Measurements from ENCODE around the gene CAPZA3.
"Not testable (repeated sequence)": the region's sequence is repeated elsewhere in the genome, so short reads cannot be mapped to it uniquely, and the experiment has no call there.

CAPZA3 gene, protein sequence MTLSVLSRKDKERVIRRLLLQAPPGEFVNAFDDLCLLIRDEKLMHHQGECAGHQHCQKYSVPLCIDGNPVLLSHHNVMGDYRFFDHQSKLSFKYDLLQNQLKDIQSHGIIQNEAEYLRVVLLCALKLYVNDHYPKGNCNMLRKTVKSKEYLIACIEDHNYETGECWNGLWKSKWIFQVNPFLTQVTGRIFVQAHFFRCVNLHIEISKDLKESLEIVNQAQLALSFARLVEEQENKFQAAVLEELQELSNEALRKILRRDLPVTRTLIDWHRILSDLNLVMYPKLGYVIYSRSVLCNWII

DNA sequence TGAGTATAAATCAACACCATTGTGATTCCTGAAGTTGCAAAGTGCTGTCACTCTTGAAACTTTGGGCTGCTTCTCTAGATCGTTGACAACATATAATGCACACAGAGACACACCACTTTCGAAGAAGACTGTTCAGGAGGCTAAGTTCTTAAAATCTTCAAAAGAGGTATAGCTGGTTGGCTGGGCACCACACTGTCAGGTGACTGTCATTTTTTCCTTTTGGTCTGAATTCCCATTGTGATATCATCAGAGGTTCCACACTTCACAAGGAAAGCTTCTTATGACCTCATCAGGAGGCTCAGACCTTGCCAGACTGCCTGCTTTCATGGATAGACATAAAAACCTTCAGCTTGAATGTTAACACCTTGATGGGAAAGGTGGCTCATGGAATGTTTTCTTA, at the start of gene CAPZA3, which contains the start of gene PLCZ1:
Gene CAPZA3, plus strand, starts transcription at position 301 of the 400 bp plus-strand sequence. CDS start 150 bp downstream, outside the sequence.
Gene PLCZ1, minus strand, starts transcription at position 194 of the 400 bp plus-strand sequence. CDS start 641 bp downstream, outside the sequence.
- no peak within 1 kb of the TSS for H3K4me3 ChIP-seq (ENCODE audit: low read depth, low read length)
- TF ChIP-seq, protein P1, sequence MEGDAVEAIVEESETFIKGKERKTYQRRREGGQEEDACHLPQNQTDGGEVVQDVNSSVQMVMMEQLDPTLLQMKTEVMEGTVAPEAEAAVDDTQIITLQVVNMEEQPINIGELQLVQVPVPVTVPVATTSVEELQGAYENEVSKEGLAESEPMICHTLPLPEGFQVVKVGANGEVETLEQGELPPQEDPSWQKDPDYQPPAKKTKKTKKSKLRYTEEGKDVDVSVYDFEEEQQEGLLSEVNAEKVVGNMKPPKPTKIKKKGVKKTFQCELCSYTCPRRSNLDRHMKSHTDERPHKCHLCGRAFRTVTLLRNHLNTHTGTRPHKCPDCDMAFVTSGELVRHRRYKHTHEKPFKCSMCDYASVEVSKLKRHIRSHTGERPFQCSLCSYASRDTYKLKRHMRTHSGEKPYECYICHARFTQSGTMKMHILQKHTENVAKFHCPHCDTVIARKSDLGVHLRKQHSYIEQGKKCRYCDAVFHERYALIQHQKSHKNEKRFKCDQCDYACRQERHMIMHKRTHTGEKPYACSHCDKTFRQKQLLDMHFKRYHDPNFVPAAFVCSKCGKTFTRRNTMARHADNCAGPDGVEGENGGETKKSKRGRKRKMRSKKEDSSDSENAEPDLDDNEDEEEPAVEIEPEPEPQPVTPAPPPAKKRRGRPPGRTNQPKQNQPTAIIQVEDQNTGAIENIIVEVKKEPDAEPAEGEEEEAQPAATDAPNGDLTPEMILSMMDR (IDR thresholded peaks at IDR 0.05; ENCODE audit: borderline replicate concordance, insufficient read depth, low read depth, low read length): no peak

DNA sequence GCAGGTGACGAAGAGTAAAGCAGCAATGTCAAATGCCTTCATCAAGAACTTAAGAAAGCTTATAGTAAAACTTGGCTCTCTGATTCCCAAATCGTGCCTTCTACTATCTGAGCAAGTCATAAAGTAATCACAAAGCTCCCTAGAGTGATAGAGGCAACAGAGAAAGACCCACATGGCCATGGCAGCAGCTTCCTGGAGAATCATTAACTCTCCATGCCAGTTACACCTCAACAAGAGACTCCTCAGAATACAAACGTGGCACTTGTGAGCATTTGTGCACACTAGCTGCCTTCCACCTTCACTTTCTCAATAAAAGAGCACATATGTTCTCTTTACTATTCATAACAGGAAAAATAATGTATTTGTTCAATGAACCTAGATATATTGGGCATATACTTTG, 48.1 kb upstream of the CAPZA3 start:
- H3K4me3 ChIP-seq (ENCODE audit: low read depth, low read length): no peak overlapping the region
- TF ChIP-seq, protein P1 (IDR thresholded peaks at IDR 0.05; ENCODE audit: borderline replicate concordance, insufficient read depth, low read depth, low read length): no peak

DNA sequence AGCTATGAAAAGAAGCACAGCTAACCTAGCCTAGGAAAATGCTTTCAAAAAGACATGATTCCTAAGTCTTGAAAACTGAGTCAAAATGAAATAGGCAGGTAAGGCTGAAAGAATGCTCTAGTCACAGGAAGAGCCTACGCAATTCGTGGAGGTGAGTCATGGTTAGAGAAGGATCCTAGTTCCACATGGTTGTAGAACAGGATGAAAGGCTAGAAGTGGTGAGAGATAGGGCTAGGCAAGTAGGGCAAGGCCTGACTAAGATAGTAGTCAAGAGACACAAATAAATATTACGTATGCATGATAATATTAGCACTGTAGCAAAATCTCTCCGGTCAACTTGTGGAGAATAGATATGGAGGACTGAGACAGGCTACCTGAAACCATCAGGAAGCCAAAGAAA, 47.3 kb upstream of the CAPZA3 start:
- TF ChIP-seq, protein P1 (IDR thresholded peaks at IDR 0.05; ENCODE audit: borderline replicate concordance, insufficient read depth, low read depth, low read length): no peak
- no peak overlapping the region for H3K4me3 ChIP-seq (ENCODE audit: low read depth, low read length)

DNA sequence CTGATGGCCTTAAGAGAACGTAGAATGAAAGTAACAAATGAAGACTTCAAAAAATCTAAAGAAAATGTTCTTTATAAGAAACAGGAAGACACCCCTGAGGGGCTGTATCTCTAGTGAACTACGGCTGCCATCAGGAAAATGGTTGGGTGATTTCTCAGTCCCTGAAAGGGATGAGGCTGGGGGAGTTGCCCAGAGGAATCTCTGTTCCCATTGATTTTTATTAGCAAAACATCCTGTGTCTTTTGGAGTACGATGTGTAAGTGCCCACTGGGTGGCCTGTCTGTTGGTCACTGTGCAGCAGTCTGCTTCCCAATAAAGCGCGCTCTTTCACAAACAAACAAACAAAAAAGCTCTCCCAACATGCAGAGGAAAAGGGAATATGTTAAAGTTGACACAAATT, 43.9 kb upstream of the CAPZA3 start:
- not testable (repeated sequence) for H3K4me3 ChIP-seq (ENCODE audit: low read depth, low read length)

DNA sequence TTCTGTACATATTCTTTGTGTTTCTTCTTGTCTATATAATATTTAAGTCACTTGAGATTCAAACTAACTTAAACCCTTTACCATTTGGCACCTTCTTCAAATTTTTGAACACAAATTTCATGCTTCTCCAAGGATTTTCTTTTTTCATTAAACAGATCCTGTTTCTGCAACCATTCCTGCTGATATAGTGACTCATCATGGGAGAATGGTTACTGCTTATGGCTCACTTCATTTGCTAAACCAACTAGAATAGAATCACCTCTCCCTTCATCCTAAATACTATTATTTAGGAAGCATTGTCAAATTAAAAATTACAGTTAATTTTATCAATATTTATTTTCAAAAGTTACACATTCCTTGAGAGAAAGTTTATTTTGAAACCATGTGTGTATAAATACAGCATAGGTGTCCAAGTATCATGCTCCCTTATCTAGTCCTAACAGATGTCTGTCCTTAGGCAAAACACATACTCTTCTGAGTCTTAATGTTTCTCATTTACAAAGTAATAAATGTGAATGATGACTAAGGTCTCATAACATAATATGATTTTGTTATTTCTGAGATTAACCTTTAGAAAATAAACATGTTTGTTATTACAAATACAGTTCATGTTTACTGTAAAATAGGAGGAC, 40.8 kb upstream of the CAPZA3 start:
- H3K4me3 ChIP-seq (ENCODE audit: low read depth, low read length): no peak overlapping the region
- TF ChIP-seq, protein P1 (IDR thresholded peaks at IDR 0.05; ENCODE audit: borderline replicate concordance, insufficient read depth, low read depth, low read length): no peak

DNA sequence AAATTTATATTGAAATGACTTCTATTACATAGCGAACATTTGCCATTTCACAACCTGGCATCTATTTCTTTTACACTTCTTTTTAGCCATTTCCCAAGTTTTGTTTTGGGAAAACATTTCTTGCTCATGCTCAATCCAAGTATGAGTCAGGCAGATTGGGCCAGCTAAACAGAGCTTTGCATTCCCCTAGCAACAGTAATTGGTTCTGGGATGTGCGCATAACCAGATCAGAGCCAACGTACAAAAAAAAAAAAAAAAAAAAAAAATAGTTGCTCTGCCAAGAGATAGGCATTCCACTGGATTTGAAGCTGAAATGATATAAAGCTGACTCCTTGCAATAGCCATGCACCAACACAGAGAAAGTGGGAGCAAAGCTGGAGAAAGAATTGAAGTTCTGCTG, 37.6 kb upstream of the CAPZA3 start:
- H3K4me3 ChIP-seq (ENCODE audit: low read depth, low read length): no peak overlapping the region
- TF ChIP-seq, protein P1 (IDR thresholded peaks at IDR 0.05; ENCODE audit: borderline replicate concordance, insufficient read depth, low read depth, low read length): no peak

DNA sequence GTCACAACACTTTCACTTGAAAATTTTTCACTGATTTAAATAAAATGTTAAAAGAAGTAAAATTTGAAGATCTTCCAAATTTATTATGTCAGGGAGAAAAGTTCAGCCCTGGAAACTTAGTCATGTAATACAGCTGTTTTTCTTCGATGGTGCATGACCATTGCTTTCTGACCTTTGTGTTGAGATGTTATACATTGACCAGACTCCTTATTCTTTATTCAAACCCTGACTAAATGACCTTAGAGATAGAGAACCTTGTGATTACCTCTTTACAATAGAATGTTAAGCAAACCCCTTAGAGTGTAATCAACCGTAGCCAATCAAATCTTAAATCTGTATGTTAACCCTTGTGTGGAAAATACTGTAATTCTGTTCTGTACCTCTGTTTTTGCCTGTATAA, 34.6 kb upstream of the CAPZA3 start:
- TF ChIP-seq, protein P1 (IDR thresholded peaks at IDR 0.05; ENCODE audit: borderline replicate concordance, insufficient read depth, low read depth, low read length): no peak
- no peak overlapping the region for H3K4me3 ChIP-seq (ENCODE audit: low read depth, low read length)

Data from GM12875 (cell line).